Osteoblast (primary cell): Measurements from ENCODE around the gene GSTA4. TPM values are rescaled to one million over a fixed set of nuclear protein-coding genes. Genes with fewer than 3 reads are reported as not detected.

Source experiments
- DNase-seq: peaks from one replicate; pipeline ENCODE4 v3.0.0; 2011; ENCODE audit warnings: low spot score, mixed read lengths; ENCODE audit not compliant: insufficient read length; ENCODE audit errors: missing footprints
- H2AFZ ChIP-seq: 2 replicates; pipeline ENCODE4 v1.6.0; 2011; ENCODE audit warnings: mild to moderate bottlenecking, low read length
- H3K27ac ChIP-seq: 2 replicates; pipeline ENCODE4 v1.5.1; 2011; ENCODE audit warnings: mild to moderate bottlenecking, low read depth, low read length, moderate library complexity
- H3K27me3 ChIP-seq: 2 replicates; pipeline ENCODE4 v1.6.0; 2012; ENCODE audit warnings: mild to moderate bottlenecking, control low read depth, inconsistent platforms, low read length, moderate library complexity; ENCODE audit not compliant: insufficient read depth
- H3K36me3 ChIP-seq: 2 replicates; pipeline ENCODE4 v1.5.1; 2011; ENCODE audit warnings: mild to moderate bottlenecking, low read length, control low read depth, moderate library complexity; ENCODE audit not compliant: insufficient read depth
- H3K4me1 ChIP-seq: 2 replicates; pipeline ENCODE4 v1.5.1; 2011; ENCODE audit warnings: mild to moderate bottlenecking, low read length, control low read depth, moderate library complexity; ENCODE audit not compliant: insufficient read depth
- H3K4me2 ChIP-seq: 2 replicates; pipeline ENCODE4 v1.6.0; 2011; ENCODE audit warnings: mild to moderate bottlenecking, low read length; ENCODE audit not compliant: insufficient read depth
- H3K4me3 ChIP-seq: fragments of 200-600 bp; sonication (generic); 3 replicates; pipeline ENCODE4 v1.5.1; 2012; ENCODE audit warnings: mild to moderate bottlenecking, low read length, inconsistent platforms; ENCODE audit not compliant: insufficient read depth
- H3K79me2 ChIP-seq: 2 replicates; pipeline ENCODE4 v1.6.0; 2012; ENCODE audit warnings: mild to moderate bottlenecking, low read length, control low read depth, inconsistent platforms; ENCODE audit not compliant: insufficient read depth
- H3K9me3 ChIP-seq: 2 replicates; pipeline ENCODE4 v1.5.1; 2011; ENCODE audit warnings: low read depth, low read length, control low read depth
- H4K20me1 ChIP-seq: 2 replicates; pipeline ENCODE4 v1.6.0; 2012; ENCODE audit warnings: mild to moderate bottlenecking, low read length, control low read depth; ENCODE audit not compliant: insufficient read depth
- CTCF ChIP-seq: IDR thresholded peaks from 2 replicates; pipeline ENCODE4 v1.5.1; 2011; ENCODE audit warnings: mild to moderate bottlenecking, low read depth, low read length, moderate library complexity; ENCODE audit errors: extremely low read depth
- total RNA-seq: library from RNA; depleted of rRNA; stranded (reverse); fragments of >200 nt; gene quantifications from 2 replicates; pipeline ENCODE4 v1.2.3, GENCODE V29; 2012

GSTA4 gene
- total RNA-seq, 1 donor: 36.2 TPM

- H3K27me3 ChIP-seq: no peaks in the 10 kb centered on the region
- H3K79me2 ChIP-seq: peaks cover 12% of the 10 kb centered on the region
- H3K4me2 ChIP-seq: peak overlapping the region; percentile 92
- no peaks in the 10 kb centered on the region for H3K9me3 ChIP-seq
- peaks cover 6% of the 10 kb centered on the region for H4K20me1 ChIP-seq
- peak overlapping the region; percentile 95 for H3K27ac ChIP-seq
- peaks cover 5% of the 10 kb centered on the region for H3K36me3 ChIP-seq
- TF ChIP-seq CTCF: no peak
- H3K4me3 ChIP-seq: peak overlapping the region; percentile 85
- peaks cover 27% of the 10 kb centered on the region for H3K4me1 ChIP-seq
- peak overlapping the region; percentile 89 for H2AFZ ChIP-seq
- DNase-seq: no peak
Observed at GRCh38 chr6:52994839-52995088, 320 bp downstream of the GSTA4 start.

GRCh38 chr6:52994031-52994838 is 849 bp downstream of the GSTA4 start:
- H3K27me3 ChIP-seq: no peaks in the 10 kb centered on the region

DNA sequence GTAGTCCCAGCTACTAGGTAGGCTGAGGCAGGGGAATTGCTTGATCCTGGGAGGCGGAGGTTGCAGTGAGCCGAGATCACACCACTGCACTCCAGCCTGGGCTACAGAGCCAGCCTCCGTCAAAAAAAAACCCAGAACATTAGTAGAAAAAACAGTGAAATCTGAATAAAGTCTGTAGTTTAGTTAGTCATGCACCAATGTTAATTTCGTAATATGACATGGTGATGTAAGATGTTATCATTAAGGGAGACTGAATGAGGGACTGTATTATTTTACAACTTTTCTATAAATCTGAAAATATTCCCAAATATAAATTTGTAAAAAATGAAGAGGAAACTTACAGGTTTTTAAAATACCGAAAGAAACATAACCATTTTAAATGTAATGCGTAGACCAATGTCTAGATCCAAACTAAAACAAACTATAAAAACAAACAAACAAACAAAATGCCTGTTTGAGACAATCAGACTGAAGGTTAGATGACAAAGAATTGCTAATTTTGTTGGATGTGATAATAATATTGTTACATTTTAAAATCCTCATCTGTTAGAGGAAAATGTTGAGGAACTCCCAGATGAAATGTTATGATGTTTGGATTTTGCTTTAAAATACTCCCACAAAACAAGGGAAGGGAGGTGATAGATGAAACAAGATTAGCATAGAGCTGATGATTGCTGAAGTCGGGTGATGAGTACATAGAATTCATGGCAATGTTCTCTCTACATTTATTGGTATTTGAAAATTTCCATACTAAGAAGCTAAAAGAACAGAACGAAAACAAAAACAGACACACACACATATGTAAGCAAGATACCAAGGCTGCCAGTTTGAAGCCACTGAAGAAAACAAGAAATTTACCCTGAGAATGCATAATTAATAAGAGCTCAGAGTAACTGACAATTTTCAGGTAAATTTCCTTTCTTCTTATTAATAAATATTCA is 1.8 kb downstream of the GSTA4 start:
- Histone ChIP-seq H3K4me3 (peak overlapping the region; percentile 85), H3K27me3 (no peaks in the 10 kb centered on the region), H2AFZ (peak overlapping the region; percentile 89), H3K79me2 (peaks cover 12% of the 10 kb centered on the region), H3K36me3 (peaks cover 11% of the 10 kb centered on the region), H3K4me2 (peak overlapping the region; percentile 92), H3K4me1 (peaks cover 27% of the 10 kb centered on the region), H4K20me1 (peaks cover 6% of the 10 kb centered on the region), H3K9me3 (no peaks in the 10 kb centered on the region), H3K27ac (peak overlapping the region; percentile 95)
- TF ChIP-seq CTCF: no peak
- DNase-seq: no peak

More at GRCh38 chr6:52994031-52994838, 849 bp downstream of the GSTA4 start:
- H3K79me2 ChIP-seq: peaks cover 12% of the 10 kb centered on the region
- H3K36me3 ChIP-seq: peaks cover 8% of the 10 kb centered on the region
- peak overlapping the region; percentile 85 for H3K4me3 ChIP-seq
- no peaks in the 10 kb centered on the region for H3K9me3 ChIP-seq
- peaks cover 6% of the 10 kb centered on the region for H4K20me1 ChIP-seq
- H3K27ac ChIP-seq: peak overlapping the region; percentile 95
- H3K4me2 ChIP-seq: peak overlapping the region; percentile 92
- no peak for DNase-seq
- no peak for TF ChIP-seq CTCF
- H2AFZ ChIP-seq: peak overlapping the region; percentile 89
- peaks cover 27% of the 10 kb centered on the region for H3K4me1 ChIP-seq

GRCh38 chr6:52990342-52990741 is 4.7 kb downstream of the GSTA4 start:
- Histone ChIP-seq H3K4me3 (no peak overlapping the region), H4K20me1 (peaks cover 6% of the 10 kb centered on the region), H3K4me2 (no peak overlapping the region), H3K4me1 (peaks cover 23% of the 10 kb centered on the region), H3K27me3 (no peaks in the 10 kb centered on the region), H2AFZ (no peak overlapping the region), H3K36me3 (peaks cover 25% of the 10 kb centered on the region), H3K9me3 (no peaks in the 10 kb centered on the region), H3K79me2 (peaks cover 12% of the 10 kb centered on the region), H3K27ac (no peak overlapping the region)
- peak; percentile 81 for DNase-seq
- TF ChIP-seq CTCF: no peak
